NCI-H2196 treated with DMSO at 0.1 percent for 48 hours (cell line): ENCODE data around the gene PTBP1.
"Not testable (repeated sequence)": the region's sequence is repeated elsewhere in the genome, so short reads cannot be mapped to it uniquely, and the experiment has no call there.

ENCODE experiments used
- DNase-seq: peaks from one replicate; lab custom pipeline; 2025; ENCODE audit not compliant: unreplicated experiment; lab: John Stamatoyannopoulos, UW

Gene PTBP1

DNA sequence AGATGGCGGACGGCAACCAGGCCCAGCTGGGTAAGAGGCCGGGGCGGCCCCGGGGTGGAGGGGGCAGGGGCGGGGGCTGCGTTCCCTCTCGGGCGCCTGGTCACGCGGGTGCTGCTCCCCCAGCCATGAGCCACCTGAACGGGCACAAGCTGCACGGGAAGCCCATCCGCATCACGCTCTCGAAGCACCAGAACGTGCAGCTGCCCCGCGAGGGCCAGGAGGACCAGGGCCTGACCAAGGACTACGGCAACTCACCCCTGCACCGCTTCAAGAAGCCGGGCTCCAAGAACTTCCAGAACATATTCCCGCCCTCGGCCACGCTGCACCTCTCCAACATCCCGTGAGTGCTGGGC is 11.1 kb downstream of the PTBP1 start:
- DNase-seq, result no peak

DNA sequence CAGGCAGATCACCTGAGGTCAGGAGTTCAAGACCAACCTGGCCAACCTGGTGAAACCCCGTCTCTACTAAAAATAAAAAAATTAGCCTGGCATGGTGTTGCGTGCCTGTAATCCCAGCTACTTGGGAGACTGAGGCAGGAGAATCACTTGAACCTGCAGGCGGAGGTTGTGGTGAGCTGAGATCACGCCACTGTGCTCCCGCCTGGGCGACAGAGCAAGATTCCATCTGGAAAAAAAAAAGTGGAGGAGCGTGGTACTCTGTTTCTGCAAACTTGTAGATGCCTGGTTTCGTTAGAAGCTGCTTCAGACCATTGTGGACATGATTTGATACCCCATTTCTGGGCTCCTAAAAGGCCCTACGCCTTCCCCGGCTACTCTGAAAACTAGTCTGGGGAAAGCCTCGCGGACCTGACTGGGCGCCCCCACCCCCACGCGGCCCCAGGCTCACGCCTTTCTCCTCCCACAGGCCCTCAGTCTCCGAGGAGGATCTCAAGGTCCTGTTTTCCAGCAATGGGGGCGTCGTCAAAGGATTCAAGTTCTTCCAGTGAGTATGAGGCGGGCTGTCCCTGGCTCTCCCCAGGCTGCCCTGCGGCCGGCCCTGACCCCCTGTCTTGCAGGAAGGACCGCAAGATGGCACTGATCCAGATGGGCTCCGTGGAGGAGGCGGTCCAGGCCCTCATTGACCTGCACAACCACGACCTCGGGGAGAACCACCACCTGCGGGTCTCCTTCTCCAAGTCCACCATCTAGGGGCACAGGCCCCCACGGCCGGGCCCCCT is 13.0 kb downstream of the PTBP1 start:
- DNase-seq, result no peak

DNA sequence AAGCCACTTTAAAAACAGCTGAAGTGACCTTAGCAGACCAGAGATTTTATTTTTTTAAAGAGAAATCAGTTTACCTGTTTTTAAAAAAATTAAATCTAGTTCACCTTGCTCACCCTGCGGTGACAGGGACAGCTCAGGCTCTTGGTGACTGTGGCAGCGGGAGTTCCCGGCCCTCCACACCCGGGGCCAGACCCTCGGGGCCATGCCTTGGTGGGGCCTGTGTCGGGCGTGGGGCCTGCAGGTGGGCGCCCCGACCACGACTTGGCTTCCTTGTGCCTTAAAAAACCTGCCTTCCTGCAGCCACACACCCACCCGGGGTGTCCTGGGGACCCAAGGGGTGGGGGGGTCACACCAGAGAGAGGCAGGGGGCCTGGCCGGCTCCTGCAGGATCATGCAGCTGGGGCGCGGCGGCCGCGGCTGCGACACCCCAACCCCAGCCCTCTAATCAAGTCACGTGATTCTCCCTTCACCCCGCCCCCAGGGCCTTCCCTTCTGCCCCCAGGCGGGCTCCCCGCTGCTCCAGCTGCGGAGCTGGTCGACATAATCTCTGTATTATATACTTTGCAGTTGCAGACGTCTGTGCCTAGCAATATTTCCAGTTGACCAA is 13.7 kb downstream of the PTBP1 start:
- no peak for DNase-seq

DNA sequence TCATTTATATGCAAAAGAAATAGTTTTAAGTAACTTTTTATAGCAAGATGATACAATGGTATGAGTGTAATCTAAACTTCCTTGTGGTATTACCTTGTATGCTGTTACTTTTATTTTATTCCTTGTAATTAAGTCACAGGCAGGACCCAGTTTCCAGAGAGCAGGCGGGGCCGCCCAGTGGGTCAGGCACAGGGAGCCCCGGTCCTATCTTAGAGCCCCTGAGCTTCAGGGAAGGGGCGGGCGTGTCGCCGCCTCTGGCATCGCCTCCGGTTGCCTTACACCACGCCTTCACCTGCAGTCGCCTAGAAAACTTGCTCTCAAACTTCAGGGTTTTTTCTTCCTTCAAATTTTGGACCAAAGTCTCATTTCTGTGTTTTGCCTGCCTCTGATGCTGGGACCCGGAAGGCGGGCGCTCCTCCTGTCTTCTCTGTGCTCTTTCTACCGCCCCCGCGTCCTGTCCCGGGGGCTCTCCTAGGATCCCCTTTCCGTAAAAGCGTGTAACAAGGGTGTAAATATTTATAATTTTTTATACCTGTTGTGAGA is 14.3 kb downstream of the PTBP1 start:
- DNase-seq, result no peak

DNA sequence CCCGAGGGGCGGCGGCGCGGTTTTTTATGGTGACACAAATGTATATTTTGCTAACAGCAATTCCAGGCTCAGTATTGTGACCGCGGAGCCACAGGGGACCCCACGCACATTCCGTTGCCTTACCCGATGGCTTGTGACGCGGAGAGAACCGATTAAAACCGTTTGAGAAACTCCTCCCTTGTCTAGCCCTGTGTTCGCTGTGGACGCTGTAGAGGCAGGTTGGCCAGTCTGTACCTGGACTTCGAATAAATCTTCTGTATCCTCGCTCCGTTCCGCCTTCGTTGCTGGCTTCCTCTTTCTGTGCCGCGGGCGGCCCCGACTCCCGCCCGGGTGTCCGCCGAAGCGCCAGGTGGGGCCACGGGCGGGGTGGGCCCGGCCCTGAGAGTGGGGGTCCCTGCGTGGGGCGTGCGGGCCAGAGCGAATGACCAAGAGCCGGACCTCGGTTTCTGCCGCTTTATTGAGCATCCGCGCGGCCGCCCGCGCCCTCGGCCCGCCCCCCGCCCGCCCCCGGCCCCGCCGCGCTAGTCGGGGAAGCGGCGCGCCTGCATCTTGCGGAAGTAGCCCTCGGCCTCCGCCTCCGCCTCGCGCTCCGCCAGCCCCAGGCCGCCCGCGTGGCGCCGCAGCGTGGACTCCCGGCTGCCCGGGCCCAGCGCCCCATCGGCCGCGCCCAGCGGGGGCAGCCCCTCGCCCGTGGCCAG is 14.9 kb downstream of the PTBP1 start:
- no peak for DNase-seq

DNA sequence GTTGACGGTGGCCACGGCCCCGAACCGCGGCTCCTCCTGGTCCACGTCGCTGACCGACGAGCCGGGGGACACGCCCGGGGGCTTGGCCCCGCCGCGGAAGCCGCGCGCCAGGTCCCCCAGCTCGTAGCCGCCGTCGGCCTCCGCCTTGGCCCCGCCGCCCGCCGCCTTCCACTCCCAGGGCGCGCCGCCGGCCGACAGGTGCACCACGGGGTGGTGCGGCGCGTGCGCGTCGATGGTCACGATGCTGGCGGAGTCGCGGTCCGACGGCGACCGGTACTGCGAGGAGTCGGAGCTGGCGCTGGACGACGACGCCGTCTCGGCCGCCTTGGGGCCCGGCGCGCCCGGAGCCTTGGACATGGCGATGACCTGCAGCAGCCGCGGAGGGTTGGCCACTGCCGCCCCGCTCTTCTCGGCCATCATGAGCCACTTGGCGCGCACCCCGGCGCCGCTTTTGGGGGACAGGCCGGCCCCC is 15.5 kb downstream of the PTBP1 start:
- DNase-seq, result no peak

DNA sequence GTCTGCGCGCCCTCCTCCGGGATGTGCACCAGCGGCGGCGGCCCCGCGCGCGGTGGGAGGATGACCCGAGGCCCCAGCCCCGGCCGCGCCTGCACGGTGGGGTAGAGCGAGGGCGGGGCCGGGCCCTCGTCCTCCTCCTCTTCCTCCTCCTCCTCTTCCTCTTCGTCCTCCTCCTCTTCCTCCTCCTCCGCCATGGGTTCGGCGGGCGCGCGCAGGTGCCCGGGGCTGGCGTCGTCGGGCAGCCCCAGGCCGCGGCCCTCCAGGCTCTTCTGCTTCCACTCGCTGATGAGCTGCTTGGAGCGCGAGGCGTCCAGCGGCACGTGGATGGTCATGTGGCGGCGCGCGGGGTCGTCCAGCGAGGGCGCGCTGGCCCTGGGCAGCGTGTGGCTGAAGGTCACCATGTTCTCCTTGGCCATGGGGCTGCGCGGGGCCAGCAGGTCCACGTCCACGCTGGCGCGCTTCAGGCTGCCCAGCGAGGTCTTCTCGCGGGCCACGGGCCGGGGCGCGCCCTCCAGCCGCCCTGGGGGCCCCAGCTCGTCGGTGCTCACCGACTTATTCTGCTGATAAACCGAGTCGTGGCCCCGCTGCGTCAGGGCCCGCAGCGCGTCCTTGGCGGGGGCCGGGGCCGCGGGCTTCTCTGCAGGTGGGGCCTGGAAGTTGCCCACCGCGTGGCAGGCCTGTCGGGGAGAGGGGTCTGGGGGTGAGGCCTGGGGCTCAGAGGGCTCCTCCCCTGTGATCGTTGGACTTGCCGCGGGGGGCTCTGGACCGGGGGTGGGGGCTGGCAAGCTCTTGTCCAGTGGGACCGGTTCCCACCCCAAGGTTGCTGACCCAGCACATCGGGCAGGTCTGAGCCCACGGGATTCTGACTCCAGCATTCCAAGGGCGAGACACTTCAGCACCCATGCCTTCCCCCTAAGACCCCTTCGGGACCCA is 16.2 kb downstream of the PTBP1 start:
- DNase-seq, result no peak

DNA sequence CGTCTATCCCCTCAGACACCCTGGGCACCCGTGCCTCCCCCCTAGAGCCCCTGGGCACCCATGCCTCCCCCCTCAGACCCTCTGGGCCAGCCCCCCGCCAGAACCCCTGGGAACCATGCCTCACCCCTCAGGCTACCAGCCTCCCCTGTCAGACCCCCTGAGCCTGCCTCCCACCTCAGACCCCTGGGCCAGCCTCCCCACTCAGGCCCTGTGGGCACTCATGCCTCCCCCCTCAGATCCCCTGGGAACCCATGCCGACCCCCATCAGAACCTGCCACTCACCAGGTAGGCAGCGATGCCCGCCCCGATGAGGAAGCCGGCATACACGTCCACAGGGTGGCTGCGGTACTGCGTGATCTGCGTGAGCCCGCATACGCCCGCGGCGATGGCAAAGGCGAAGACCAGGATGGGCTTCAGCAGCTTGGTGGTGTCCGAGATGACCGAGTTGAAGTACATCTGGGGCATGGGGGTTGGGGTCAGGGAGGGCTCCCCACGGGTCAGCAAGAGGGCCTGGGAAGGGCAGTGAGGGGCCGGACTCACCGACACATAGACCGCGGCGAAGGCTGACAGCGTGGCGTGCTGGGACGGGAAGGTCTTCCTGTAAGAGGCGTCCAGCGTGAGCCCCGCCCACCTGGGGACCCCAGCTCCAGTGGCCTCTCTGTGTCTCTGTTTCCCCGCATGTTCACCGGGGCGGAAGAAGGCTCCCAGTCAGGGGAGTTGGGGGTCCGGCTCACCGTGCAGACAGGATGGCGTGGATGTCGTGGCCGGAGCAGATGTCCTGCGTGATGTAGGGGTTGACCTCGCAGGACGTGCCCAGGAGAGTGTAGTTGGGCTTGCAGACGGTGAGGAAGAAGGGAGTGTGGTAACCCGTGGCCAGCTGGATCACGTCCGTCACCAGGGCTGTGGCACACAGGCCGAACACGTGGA is 17.2 kb downstream of the PTBP1 start:
- DNase-seq, result no peak

DNA sequence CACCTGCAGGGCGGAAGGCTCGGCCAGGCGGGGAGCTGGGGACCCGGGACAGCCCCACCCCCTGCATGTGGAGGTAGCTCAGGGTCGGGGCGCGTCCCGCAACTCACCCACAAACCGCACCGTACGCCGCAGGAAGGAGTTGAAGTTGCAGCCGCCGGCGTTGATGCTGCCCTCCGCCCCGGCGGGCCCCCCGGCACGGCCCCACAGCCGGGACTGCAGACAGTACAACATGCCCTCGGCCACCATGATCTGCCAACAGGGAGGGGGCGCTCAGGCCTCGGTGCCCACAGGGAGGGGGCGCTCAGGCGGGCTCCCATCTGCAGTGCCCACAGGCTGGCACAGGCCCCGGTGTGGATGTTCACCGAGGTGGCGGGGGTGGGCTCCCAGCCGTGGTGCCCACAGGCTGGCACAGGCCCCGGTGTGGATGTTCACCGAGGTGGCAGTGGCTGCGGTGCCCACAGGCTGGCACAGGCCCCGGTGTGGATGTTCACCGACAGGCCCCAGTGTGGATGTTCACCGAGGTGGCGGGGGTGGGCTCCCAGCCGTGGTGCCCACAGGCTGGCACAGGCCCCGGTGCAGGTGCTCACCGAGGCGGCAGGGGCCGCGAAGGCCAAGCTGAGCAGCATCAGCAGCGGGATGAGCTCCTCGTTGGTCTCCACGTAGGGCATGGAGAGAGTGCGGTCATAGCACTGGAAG is 18.0 kb downstream of the PTBP1 start:
- DNase-seq, result no peak

DNA sequence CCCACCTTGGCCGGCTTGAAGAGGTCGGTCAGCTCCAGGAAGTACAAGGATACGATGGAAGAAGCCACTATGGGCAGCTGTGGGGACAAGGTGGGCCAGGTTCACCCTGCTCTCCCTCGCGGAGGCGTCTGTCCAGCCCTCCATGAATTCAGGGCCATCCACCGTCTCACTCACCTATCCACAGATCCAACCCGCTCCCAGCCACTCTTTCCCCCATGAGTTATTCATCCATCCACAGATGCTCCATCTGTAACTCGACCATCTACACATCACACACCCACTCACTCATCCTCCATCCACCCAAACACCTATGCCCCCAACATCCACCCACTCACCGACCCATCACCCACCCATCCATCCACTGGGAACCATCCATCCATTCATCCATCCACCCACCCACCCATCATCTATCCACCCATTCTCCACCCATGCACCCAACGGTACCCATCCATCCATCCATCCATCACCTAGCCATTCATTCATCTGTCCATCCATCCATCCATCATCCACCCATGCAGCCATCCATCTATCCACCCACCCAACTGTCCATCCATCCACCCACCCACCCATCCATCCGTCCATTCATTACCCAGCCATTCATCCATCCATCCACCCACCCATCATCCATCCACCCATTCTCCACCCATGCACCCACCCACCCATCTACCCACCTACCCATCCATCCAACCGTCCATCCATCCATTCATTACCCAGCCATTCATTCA is 18.7 kb downstream of the PTBP1 start:
- DNase-seq, result no peak

DNA sequence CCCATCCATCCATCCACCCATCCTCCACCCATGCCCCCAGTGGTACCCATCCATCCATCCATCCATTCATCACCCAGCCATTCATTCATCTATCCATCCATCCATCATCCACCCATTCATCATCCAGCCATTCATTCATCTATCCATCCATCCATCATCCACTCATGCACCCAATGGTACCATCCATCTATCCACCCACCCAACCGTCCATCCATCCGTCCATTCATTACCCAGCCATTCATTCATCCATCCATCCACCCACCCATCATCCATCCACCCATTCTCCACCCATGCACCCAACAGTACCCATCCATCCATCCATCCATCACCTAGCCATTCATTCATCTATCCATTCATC is 19.2 kb downstream of the PTBP1 start:
- no peak for DNase-seq

DNA sequence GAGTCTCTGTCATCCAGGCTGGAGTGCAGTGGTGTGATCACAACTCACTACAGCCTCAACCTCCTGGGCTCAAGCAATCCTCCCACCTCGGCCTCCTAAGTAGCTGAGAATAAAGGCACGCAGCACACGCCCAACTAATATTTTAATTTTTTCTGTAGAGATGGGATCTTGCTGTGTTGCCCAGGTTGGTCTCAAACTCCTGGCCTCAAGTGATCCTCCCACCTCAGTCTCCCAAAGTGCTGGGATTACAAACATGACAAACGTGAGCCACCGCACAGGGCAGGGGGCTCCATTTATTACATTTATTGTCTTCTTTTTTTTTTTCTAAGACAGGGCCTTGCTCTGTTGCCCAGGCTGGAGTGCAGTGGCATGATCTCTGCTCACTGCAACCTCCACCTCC is 23.0 kb downstream of the PTBP1 start:
- DNase-seq, result not testable (repeated sequence)

DNA sequence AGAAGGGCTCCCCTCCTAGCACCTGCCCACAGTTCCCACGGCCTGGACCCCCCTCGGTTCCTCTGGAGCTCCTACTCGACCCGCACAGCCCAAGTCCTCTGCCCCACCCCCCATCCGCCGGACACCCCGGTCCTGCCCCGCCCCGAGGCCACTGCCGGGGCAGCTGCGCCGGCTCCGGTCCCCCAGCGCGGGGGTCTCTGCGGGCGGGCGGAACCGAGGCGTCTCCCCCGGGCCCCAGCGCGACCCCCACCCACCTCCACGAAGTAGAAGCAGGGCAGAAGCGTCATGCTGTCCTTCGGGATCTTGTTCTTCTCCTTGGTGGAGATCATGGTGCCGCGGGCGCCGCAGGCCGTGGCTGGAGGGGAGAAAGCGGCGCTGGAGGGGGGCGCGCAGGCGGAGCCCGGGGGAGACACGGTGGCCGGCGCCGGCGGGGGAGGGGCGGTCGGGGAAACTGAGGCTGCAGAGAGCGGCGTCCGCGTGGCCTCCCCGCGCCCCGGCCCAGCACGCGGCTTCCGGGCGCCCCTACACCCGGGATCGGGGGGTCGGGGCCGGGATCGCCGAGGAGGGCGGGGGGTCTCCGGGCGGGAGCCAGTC is 24.1 kb downstream of the PTBP1 start:
- no peak for DNase-seq

DNA sequence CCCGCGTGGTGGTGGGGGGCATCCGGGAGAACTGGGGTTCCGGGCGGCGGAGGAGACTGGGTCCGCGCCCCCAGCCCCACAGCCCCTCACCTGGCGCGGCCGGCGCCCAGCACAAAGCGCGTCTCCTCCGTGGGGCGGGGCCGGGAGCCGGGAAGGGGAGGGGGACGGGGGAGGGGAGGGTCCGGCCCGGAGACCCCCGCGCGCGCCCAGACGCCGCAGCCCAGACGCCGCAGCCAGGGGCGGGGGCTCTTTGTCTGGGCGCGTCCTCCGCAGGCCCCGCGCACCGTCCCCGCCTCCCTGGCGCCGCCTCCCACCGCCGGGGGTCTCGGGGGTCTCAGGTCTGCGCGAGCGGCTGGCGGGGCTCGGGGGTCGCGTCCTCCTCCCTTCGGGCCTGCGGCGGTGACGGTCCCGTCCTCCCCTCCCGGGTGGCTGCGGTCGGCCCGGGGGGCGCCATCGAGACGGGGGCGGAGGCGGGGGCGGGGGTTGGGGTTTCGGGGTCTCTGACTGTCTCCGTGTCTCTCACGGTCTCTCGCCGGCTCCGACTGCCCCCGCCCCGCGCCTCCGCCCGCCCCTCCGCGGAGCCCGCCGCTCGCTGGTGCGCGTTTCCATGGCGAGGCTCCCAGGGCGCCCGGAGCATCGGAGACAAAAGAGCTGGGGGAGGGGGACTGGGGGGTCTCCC is 24.7 kb downstream of the PTBP1 start, which contains the start of gene PLPPR3:
TSS of gene PLPPR3 (minus strand) at position 131 of the 679 bp plus-strand sequence. CDS start 396 bp downstream, outside the sequence.
- DNase-seq, result no peak

DNA sequence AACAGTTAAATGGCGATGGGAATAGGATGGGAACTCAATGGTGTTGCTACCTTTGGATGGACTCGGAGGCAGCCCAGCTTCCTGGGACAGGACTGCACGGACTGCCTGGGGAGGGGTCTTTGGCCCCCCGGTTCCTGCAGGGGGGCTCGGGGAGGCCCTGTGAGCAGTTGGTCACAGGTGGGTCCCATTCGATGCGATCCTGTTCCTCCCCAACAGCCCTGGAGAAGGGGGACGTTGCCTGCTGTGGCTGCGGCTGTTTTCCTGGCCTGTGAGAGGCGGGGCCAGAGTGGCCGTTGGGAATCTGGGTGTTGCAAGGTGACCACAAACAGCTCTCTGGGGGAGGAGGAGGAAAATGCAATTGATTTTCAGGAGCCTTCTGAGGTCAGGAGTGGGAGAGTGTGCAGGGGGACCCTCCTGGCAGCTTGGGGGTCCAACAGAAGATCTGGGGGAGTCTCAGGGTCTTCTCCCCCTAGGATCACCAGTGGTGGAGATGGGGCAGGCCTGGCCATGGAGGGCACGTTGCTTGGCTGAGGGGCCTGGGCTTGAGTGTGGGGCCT is 26.4 kb downstream of the PTBP1 start:
- DNase-seq, result no peak

DNA sequence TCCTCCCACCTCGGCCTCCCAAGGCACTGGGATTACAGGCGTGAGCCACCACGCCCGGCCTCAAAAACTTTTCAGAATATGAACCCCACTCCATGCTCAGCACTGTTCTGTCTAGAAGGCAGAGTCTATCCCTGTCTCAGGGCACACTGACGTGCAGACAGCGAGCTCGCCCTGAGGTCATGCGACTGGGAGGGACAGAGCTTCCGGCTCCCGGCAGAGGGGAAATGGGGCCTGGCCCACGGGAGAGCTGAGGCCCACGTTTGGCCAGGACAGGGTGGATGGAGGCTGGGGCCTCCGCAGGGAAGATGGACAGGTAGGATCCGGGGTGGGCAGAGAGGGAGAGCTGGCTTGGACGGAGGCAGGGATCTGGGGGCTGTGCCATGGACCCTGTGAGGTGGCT is 27.6 kb downstream of the PTBP1 start:
- no peak for DNase-seq
